HepG2 (cell line): Measurements from ENCODE around the gene ING5. TPM values are rescaled to one million over a fixed set of nuclear protein-coding genes. Genes with fewer than 3 reads are reported as not detected.

Experiments used
- ATAC-seq: fragments of 200-7000 bp; cut with Tn5 transposase; 3 replicates; pipeline ENCODE4 v1.9.1; 2020; ENCODE audit warnings: mild to moderate bottlenecking, moderate library complexity
- BruUV-seq: library from RNA; stranded (reverse); fragments of 400-500 nt; replicated peaks from 2 replicates; lab custom pipeline; 2021; lab: Mats Ljungman, UMichigan
- CTCF ChIA-PET: fragments of 300-600 bp; formaldehyde crosslinking; extraction: SDS; loops from one replicate; lab custom pipeline; 2021; ENCODE audit warnings: low total read pairs, inconsistent platforms, low intra/inter-chr PET ratio; lab: Yijun Ruan, JAX
- POLR2A ChIA-PET: fragments of 350-600 bp; sonication (Branson Sonifier 250); formaldehyde crosslinking; loops from one replicate; lab custom pipeline; 2020; ENCODE audit warnings: antibody characterized with exemption, inconsistent platforms; lab: Yijun Ruan, JAX
- DNase-seq: peaks from one replicate; pipeline ENCODE4 v3.0.0-alpha.2; 2015; ENCODE audit warnings: low spot score
- FAIRE-seq: peaks from 3 replicates; lab custom pipeline; 2011; peaks lifted over from hg19 to GRCh38; lab: Jason Lieb, UNC
- H2AFZ ChIP-seq: one replicate; pipeline ENCODE4 v1.6.1; 2011; ENCODE audit warnings: low read length, inconsistent platforms
- H3K27ac ChIP-seq: fragments of 300-600 bp; 3 replicates; pipeline ENCODE4 v1.8.0; 2011; ENCODE audit warnings: mixed run types, mild to moderate bottlenecking, mixed read lengths, low read length, inconsistent platforms; ENCODE audit not compliant: insufficient read depth; ENCODE audit errors: extremely low read length
- H3K27me3 ChIP-seq, 2 experiments: fragments of 200-600 bp in 1 of 2; 2 replicates in 1 of 2; 3 replicates in 1 of 2; pipeline versions ENCODE4 v1.6.0 to v1.8.0; 2011; ENCODE audit warnings: low read length in 2 of 2, mild to moderate bottlenecking in 2 of 2, moderate library complexity in 2 of 2, inconsistent platforms in 1 of 2; ENCODE audit not compliant: insufficient read depth in 2 of 2, control insufficient read depth in 1 of 2
- H3K36me3 ChIP-seq, 2 experiments: fragments of 200-600 bp in 1 of 2; replicated peaks in 1 of 2; 2 replicates in 1 of 2; 3 replicates in 1 of 2; pipeline versions ENCODE4 v1.5.1 to v1.8.0; 2011; ENCODE audit warnings: low read length in 2 of 2, inconsistent platforms in 1 of 2; ENCODE audit not compliant: insufficient read depth in 2 of 2, control insufficient read depth in 1 of 2
- H3K4me1 ChIP-seq: 2 replicates; pipeline ENCODE4 v1.5.1; 2012; ENCODE audit warnings: low read length, inconsistent platforms; ENCODE audit not compliant: insufficient read depth
- H3K4me2 ChIP-seq: 2 replicates; pipeline ENCODE4 v1.6.0; 2011; ENCODE audit warnings: low read depth, low read length, inconsistent platforms
- H3K4me3 ChIP-seq, 3 experiments: fragments of 200-600 bp in 1 of 3; sonication (generic), shearing (Covaris generic) in 1 of 3; replicated peaks in 1 of 3; 2 replicates each; pipeline ENCODE4 v1.5.1; 2011 to 2016; ENCODE audit warnings: low read length in 3 of 3, inconsistent platforms in 2 of 3, low read depth in 2 of 3, mild to moderate bottlenecking in 2 of 3, control low read depth in 1 of 3, mixed read lengths in 1 of 3; ENCODE audit not compliant: insufficient read depth in 1 of 3
- H3K79me2 ChIP-seq: one replicate; pipeline ENCODE4 v1.6.1; 2011; ENCODE audit warnings: low read length, inconsistent platforms; ENCODE audit not compliant: insufficient read depth
- H3K9ac ChIP-seq: 2 replicates; pipeline ENCODE4 v1.6.0; 2011; ENCODE audit warnings: mild to moderate bottlenecking, low read depth, low read length, inconsistent platforms; ENCODE audit not compliant: insufficient read depth
- H3K9me3 ChIP-seq: 2 replicates; pipeline ENCODE4 v1.5.1; 2012; ENCODE audit warnings: mild to moderate bottlenecking, low read length
- H4K20me1 ChIP-seq: 2 replicates; pipeline ENCODE4 v1.6.0; 2011; ENCODE audit warnings: inconsistent platforms, mild to moderate bottlenecking, low read length, moderate library complexity; ENCODE audit not compliant: insufficient read depth
- ATF5 ChIP-seq: sonication (generic); formaldehyde crosslinking; IDR thresholded peaks from 2 replicates; pipeline ENCODE4 v1.4.0; 2020; ENCODE audit warnings: mild to moderate bottlenecking, low read depth, missing genetic modification reagents
- CBX1 ChIP-seq: IDR thresholded peaks from one replicate; pipeline ENCODE4 v1.6.1; 2016; ENCODE audit warnings: antibody characterized with exemption, low read depth
- ELF3 ChIP-seq: IDR thresholded peaks from 2 replicates; pipeline ENCODE4 v1.6.1; 2016; ENCODE audit warnings: missing genetic modification reagents, missing compliant biosample characterization
- HDAC1 ChIP-seq: sonication (generic); formaldehyde crosslinking; IDR thresholded peaks from 2 replicates; pipeline ENCODE4 v1.5.1; 2020; ENCODE audit warnings: mild to moderate bottlenecking, missing genetic modification reagents
- HIC2 ChIP-seq: sonication (generic); formaldehyde crosslinking; IDR thresholded peaks from 2 replicates; pipeline ENCODE4 v1.9.0; 2022; ENCODE audit warnings: low read depth, missing genetic modification reagents
- ISX ChIP-seq: sonication (generic); formaldehyde crosslinking; conservative IDR thresholded peaks from 2 replicates; pipeline ENCODE4 v1.5.0; 2020; ENCODE audit warnings: missing genetic modification reagents
- JARID2 ChIP-seq: sonication (generic); formaldehyde crosslinking; IDR thresholded peaks from 2 replicates; pipeline ENCODE4 v1.8.1; 2023; ENCODE audit warnings: missing genetic modification reagents, inconsistent platforms; ENCODE audit not compliant: insufficient replicate concordance
- KLF15 ChIP-seq: sonication (generic); formaldehyde crosslinking; IDR thresholded peaks from 2 replicates; pipeline ENCODE4 v1.8.1; 2023; ENCODE audit warnings: borderline replicate concordance, mild to moderate bottlenecking, inconsistent platforms, missing genetic modification reagents, mixed read lengths
- MTF1 ChIP-seq: sonication (generic); formaldehyde crosslinking; IDR thresholded peaks from 2 replicates; pipeline ENCODE4 v1.5.0; 2020; ENCODE audit warnings: missing genetic modification reagents
- NFE2L1 ChIP-seq: sonication (generic); formaldehyde crosslinking; IDR thresholded peaks from 2 replicates; pipeline ENCODE4 v1.4.0; 2020; ENCODE audit warnings: missing genetic modification reagents, mild to moderate bottlenecking, borderline replicate concordance
- NFYC ChIP-seq: IDR thresholded peaks from 2 replicates; pipeline ENCODE4 v1.6.1; 2016; ENCODE audit warnings: missing genetic modification reagents, missing compliant biosample characterization
- RBFOX2 ChIP-seq: fragments of 200-400 bp; formaldehyde crosslinking; IDR thresholded peaks from 2 replicates; pipeline ENCODE4 v1.6.1; 2017; ENCODE audit warnings: low read depth, mild to moderate bottlenecking, low read length
- REXO4 ChIP-seq: sonication (generic); formaldehyde crosslinking; IDR thresholded peaks from 2 replicates; pipeline ENCODE4 v1.8.0; 2022; ENCODE audit warnings: missing genetic modification reagents, mild to moderate bottlenecking, borderline replicate concordance
- SAFB2 ChIP-seq: sonication (generic); formaldehyde crosslinking; IDR thresholded peaks from 2 replicates; pipeline ENCODE4 v1.5.1; 2020; ENCODE audit warnings: missing genetic modification reagents, low read depth, mild to moderate bottlenecking, borderline replicate concordance
- ZNF207 ChIP-seq: fragments of 450-650 bp; IDR thresholded peaks from 2 replicates; pipeline ENCODE4 v1.6.1; 2016; ENCODE audit warnings: antibody characterized with exemption, borderline replicate concordance
- ZNF329 ChIP-seq: sonication (generic); formaldehyde crosslinking; IDR thresholded peaks from 2 replicates; pipeline ENCODE4 v1.9.0; 2021; ENCODE audit warnings: low read depth, mild to moderate bottlenecking, missing genetic modification reagents
- ZNF354B ChIP-seq: sonication (generic); formaldehyde crosslinking; IDR thresholded peaks from 2 replicates; pipeline ENCODE4 v1.8.0; 2022; ENCODE audit warnings: mild to moderate bottlenecking, missing genetic modification reagents
- ZNF629 ChIP-seq: sonication (generic); formaldehyde crosslinking; conservative IDR thresholded peaks from 2 replicates; pipeline ENCODE4 v1.5.0; 2020; ENCODE audit warnings: missing genetic modification reagents
- ZNF704 ChIP-seq: sonication (generic); formaldehyde crosslinking; IDR thresholded peaks from 2 replicates; pipeline ENCODE4 v1.8.1; 2023; ENCODE audit warnings: mild to moderate bottlenecking, inconsistent platforms, moderate library complexity, missing genetic modification reagents, borderline replicate concordance
- ZNF772 ChIP-seq: sonication (generic); formaldehyde crosslinking; IDR thresholded peaks from 2 replicates; pipeline ENCODE4 v1.5.0; 2020; ENCODE audit warnings: mild to moderate bottlenecking, missing genetic modification reagents
- WGBS: methylation state at CpG from one replicate; pipeline ENCODE4 v1.1.6; 2017; ENCODE audit warnings: low lambda C conversion rate; 5-methylcytosine and 5-hydroxymethylcytosine counted together
- in situ Hi-C: cut with HindIII; loops from 2 replicates; pipeline ENCODE4 v1.10.0; 2017; ENCODE audit warnings: low pct_unique_long_range_greater_than_20kb; ENCODE audit not compliant: extremely low pct_ligation_motif_present
- intact Hi-C: fragments of 100-400 bp; cut with micrococcal nuclease; formaldehyde crosslinking; loops from one replicate; pipeline ENCODE4 v1.10.0; 2022; ENCODE audit not compliant: unreplicated experiment
- polyA plus RNA-seq, 8 experiments: library from polyadenylated mRNA; depleted of rRNA in 3 of 8; stranded (reverse) in 7 of 8; unstranded in 1 of 8; fragments of >200 nt; fragmentation: Illumina TruSeq in 4 of 8; extraction: Trizol in 4 of 8; gene quantifications; 2 replicates each; pipeline versions ENCODE4 v1.2.1 to v1.2.3, GENCODE V29; 2011 to 2016; ENCODE audit warnings: low read depth in 4 of 8, missing spikeins in 1 of 8, mixed read lengths in 1 of 8; ENCODE audit not compliant: insufficient read depth in 1 of 8
- total RNA-seq, 5 experiments: library from RNA; depleted of rRNA; stranded (reverse); fragments of >200 nt; fragmentation: Illumina TruSeq; extraction: Trizol; gene quantifications; 2 replicates each; pipeline ENCODE4 v1.2.3, GENCODE V29; 2016; ENCODE audit warnings: low read depth in 1 of 5

Gene ING5
- total and polyA plus RNA-seq, 2 of the 13 experiments (the other 11 are each of a cell fraction or from before 2014, with no cell fraction given), result 61.9 to 71.9 TPM

DNA sequence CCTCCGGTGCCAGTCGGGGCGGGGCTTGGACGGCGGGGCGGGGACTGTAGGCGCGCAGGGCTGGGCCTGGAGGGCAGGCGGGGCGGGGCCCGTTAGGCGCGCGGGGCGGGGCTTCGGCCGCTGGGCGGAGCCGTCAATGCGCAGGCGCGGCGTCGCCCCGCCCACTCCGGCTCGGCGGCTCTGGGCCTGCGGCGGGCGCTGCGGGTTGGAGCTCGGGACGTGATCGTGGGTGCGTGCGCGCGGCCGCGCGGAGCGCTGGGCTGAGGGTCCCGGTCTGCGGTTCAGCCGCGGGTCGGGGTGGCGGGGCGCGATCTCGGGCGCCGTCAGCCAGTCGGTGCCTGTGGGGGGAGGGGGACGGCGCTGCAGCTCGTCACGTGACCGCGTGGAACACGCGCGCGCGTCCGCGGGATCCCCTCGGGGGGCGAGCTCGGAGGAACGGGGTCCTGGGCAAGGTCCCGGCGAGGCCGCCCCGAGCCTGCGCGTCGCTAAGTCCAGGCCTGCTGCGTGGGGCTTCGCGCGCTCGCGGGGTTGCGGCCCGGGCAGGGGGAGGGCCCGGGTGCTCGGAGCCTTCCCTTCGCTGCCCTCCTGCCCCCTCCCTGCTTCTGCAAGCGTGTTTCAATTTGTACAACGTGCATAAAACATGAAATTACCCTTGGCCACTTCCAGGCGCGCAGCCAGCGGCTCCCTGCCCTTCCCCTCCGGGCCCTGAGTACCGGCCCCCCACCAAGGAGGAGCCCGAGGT, 32.8 kb downstream of the ING5 start, which contains the start of gene D2HGDH:
D2HGDH (plus strand) TSS at position 164 of the 742 bp plus-strand sequence. CDS start 595 bp downstream, outside the sequence.
- H3K27ac ChIP-seq, result peak within 1 kb of the TSS; percentile 91
- POLR2A ChIA-PET, result interaction anchor here (0.5 to 6.5 kb wide), 20 partner anchors 9 to 420 kb away, joined by 3 to 113 read pairs (median 5); partner anchors contain the start of genes DTYMK, GAL3ST2, ING5 and NEU4
- H3K36me3 ChIP-seq, result no peaks in the 10 kb centered on the region
- H4K20me1 ChIP-seq, result no peaks in the 10 kb centered on the region
- H3K4me3 ChIP-seq, result peak within 1 kb of the TSS; percentile 80 to 100 (median 96)
- DNase-seq (peak; percentile 80), FAIRE-seq (no peak), ATAC-seq (peak; percentile 81)
- WGBS, result 1% methylated on average over 28 of the region's 98 CpGs
- peak within 1 kb of the TSS; percentile 98 for H3K9ac ChIP-seq
- H3K27me3 ChIP-seq, result no peaks in the 10 kb centered on the region; a peak in 2 of 5 replicates
- CTCF ChIA-PET, result no interaction called here
- H3K4me1 ChIP-seq, result peaks cover 28% of the 10 kb centered on the region
- TSS peak; percentile 87 for BruUV-seq
- H2AFZ ChIP-seq, result no peak within 1 kb of the TSS
- in situ Hi-C loops, result loop anchor here (10.0 kb wide), 1 partner anchor 140 kb away; no protein-coding TSS in a partner anchor
- no peaks in the 10 kb centered on the region for H3K9me3 ChIP-seq
- intact Hi-C loops, result loop anchor here (1.0 kb wide), 1 partner anchor 39 kb away; no protein-coding TSS in a partner anchor
- H3K79me2 ChIP-seq, result peaks cover 3% of the 10 kb centered on the region
- peak within 1 kb of the TSS; percentile 97 for H3K4me2 ChIP-seq
- TF ChIP-seq ATF5 (CRISPR knock-in tag), result no peak
- TF ChIP-seq HIC2 (CRISPR knock-in tag), result 0 out of 2 replicates have a peak, but pooled peaks have one; percentile 30
- 0 out of 2 replicates have a peak, but pooled peaks have one; percentile 13 for TF ChIP-seq ZNF629 (CRISPR knock-in tag)
- peak; percentile 83; the same call in 1 of the 2 replicates for TF ChIP-seq ISX (CRISPR knock-in tag)
- no peak; the same call in 1 of the 2 replicates for TF ChIP-seq NFYC (CRISPR knock-in tag)
- TF ChIP-seq SAFB2 (CRISPR knock-in tag), result peak; percentile 90
- TF ChIP-seq CBX1, result peak; percentile 76
- peak; percentile 93 for TF ChIP-seq RBFOX2
- TF ChIP-seq ZNF207, result no peak
- no peak for TF ChIP-seq ZNF354B (CRISPR knock-in tag)
- TF ChIP-seq NFE2L1 (CRISPR knock-in tag), result peak; percentile 90
- TF ChIP-seq ZNF704, result no peak; the same call in 1 of the 2 replicates
- TF ChIP-seq MTF1 (CRISPR knock-in tag), result 0 out of 2 replicates have a peak, but pooled peaks have one; percentile 52
- 0 out of 2 replicates have a peak, but pooled peaks have one; percentile 18 for TF ChIP-seq KLF15 (CRISPR knock-in tag)
- no peak; the same call in 1 of the 2 replicates for TF ChIP-seq HDAC1
- 0 out of 2 replicates have a peak, but pooled peaks have one; percentile 0 for TF ChIP-seq ZNF772
- no peak for TF ChIP-seq ZNF329 (CRISPR knock-in tag)
- TF ChIP-seq REXO4 (CRISPR knock-in tag), result peak; percentile 58; the same call in 1 of the 2 replicates
- no peak; the same call in 1 of the 2 replicates for TF ChIP-seq ELF3 (CRISPR knock-in tag)
- TF ChIP-seq JARID2 (CRISPR knock-in tag), result no peak
